ENCODE data around the gene SH2D3A. TPM values are rescaled to one million over a fixed set of nuclear protein-coding genes. Genes with fewer than 3 reads are reported as not detected.

SH2D3A gene
- total RNA-seq, 1 experiment from 2014 or later: 17.9 TPM

- peaks cover 19 to 48% (median 43%) of the 10 kb centered on the region in 3 experiments for H3K36me3 Mint-ChIP-seq (ENCODE audit: insufficient read depth in 1 of 3, low read depth in 3 of 3)
- Histone ChIP-seq H4K5ac (ENCODE audit: insufficient read length, low read depth, low read length) (no peak overlapping the region), H3K27ac (ENCODE audit: insufficient read length, low read depth, low read length) (peak overlapping the region; percentile 14), H2BK15ac (ENCODE audit: low read depth, low read length) (no peak overlapping the region), H2BK120ac (ENCODE audit: low read depth, low read length, poor library complexity, severe bottlenecking) (no peak overlapping the region), H4K8ac (replicated peaks; ENCODE audit: insufficient read length, low read depth, low read length) (no peak overlapping the region), H2BK12ac (ENCODE audit: insufficient read length, low read depth, low read length) (no peak overlapping the region), H3K18ac (ENCODE audit: insufficient read length, low read depth, low read length) (peak overlapping the region; percentile 33), H4K20me1 (ENCODE audit: control insufficient read depth, insufficient read depth, insufficient read length) (no peaks in the 10 kb centered on the region), H3K4me2 (ENCODE audit: insufficient read depth, insufficient read length, low read length) (peak overlapping the region; percentile 57), H3K9me3 (ENCODE audit: control insufficient read depth, low read depth, low read length) (no peaks in the 10 kb centered on the region), H3K23me2 (ENCODE audit: insufficient read length, low read depth, low read length, poor library complexity, severe bottlenecking) (peaks cover 4% of the 10 kb centered on the region), H2AFZ (ENCODE audit: low read length) (no peak overlapping the region), H3K4me1 (ENCODE audit: insufficient read depth, low read length) (no peaks in the 10 kb centered on the region; the same call in 1 of the 2 replicates), H3K79me1 (ENCODE audit: insufficient read depth, low read depth, low read length, poor library complexity, severe bottlenecking) (no peaks in the 10 kb centered on the region), H3K9ac (ENCODE audit: extremely low read depth, insufficient read length, low read length) (no peak overlapping the region), H3K14ac (ENCODE audit: insufficient read depth, low read length) (peak overlapping the region; percentile 66), H2AK5ac (ENCODE audit: insufficient read length, low read length) (no peak overlapping the region), H4K91ac (ENCODE audit: insufficient read length, low read depth, low read length) (no peak overlapping the region), H3K23ac (ENCODE audit: insufficient read length, low read depth, low read length) (no peak overlapping the region), H3K56ac (ENCODE audit: insufficient read length, low read depth, low read length) (no peak overlapping the region), H2BK20ac (ENCODE audit: low read depth, low read length, poor library complexity, severe bottlenecking) (no peak overlapping the region), H3T11ph (ENCODE audit: low read length) (no peak overlapping the region), H3K79me2 (ENCODE audit: insufficient read depth, low read length) (no peaks in the 10 kb centered on the region), H3K27me3 (ENCODE audit: insufficient read depth, low read length) (no peaks in the 10 kb centered on the region; the same call in 1 of the 2 replicates), H3K4ac (ENCODE audit: low read depth, low read length) (no peak overlapping the region), H2BK5ac (ENCODE audit: insufficient read length, low read length) (no peak overlapping the region)
- peak overlapping the region; percentile 68 to 86 for H3K4me3 Mint-ChIP-seq
- H3K27me3 Mint-ChIP-seq (ENCODE audit: low read depth): no peaks in the 10 kb centered on the region
- peaks cover 5% of the 10 kb centered on the region in 2 experiments; a peak in 2 of 4 replicates for H3K4me1 Mint-ChIP-seq
- TF ChIP-seq CTCF (conservative IDR thresholded peaks at IDR 0.05): peak; percentile 53
- DNase-seq: peak; percentile 98
- H3K27ac Mint-ChIP-seq: peak overlapping the region; percentile 89 to 97 (median 96)
- WGBS (ENCODE audit: extremely low coverage, insufficient read length, low lambda C conversion rate): no CpG with 5 or more reads among the region's 50 CpGs
- H3K9me3 Mint-ChIP-seq: no peaks in the 10 kb centered on the region
Measured at GRCh38 chr19:6753178-6754031, 13.8 kb downstream of the SH2D3A start.
